H4 (cell line): ENCODE measurements around the gene SEMA3B. TPM values are rescaled to one million over a fixed set of nuclear protein-coding genes. Genes with fewer than 3 reads are reported as not detected.

ENCODE experiments used
- total RNA-seq: library from RNA; depleted of rRNA; stranded (reverse); fragments of >200 nt; shearing (Covaris generic); gene quantifications from 2 replicates; pipeline ENCODE4 v1.2.3, GENCODE V29; 2014; rRNA removed

Gene SEMA3B
- total RNA-seq, 1 experiment from 2014 or later = 5.9 TPM

Other genes with a start within 250 kb of the SEMA3B start
- 35.2 and 81.4 TPM in 2 replicates for gene RBM5, start 180.2 kb upstream of the SEMA3B start, total RNA-seq
- 0.33 and 3.8 TPM in 2 replicates for gene SEMA3F, start 113.8 kb upstream of the SEMA3B start, total RNA-seq
- gene GNAT1, start 77.5 kb upstream of the SEMA3B start, total RNA-seq = not detected in 2 replicates
- gene SLC38A3, start 63.9 kb upstream of the SEMA3B start, total RNA-seq = not detected in 2 replicates
- 127 and 141 TPM in 2 replicates for gene GNAI2, start 32.9 kb upstream of the SEMA3B start, total RNA-seq
- not detected in 2 replicates for gene LSMEM2, start 9.9 kb downstream of the SEMA3B start, total RNA-seq
- gene IFRD2, start 23.3 kb downstream of the SEMA3B start, total RNA-seq = 57.5 and 60.5 TPM in 2 replicates
- 1.3 and 2.8 TPM in 2 replicates for gene HYAL3, start 30.3 kb downstream of the SEMA3B start, total RNA-seq
- 2.4 and 4.6 TPM in 2 replicates for gene NAA80, start 30.3 kb downstream of the SEMA3B start, total RNA-seq
- gene HYAL1, start 34.4 kb downstream of the SEMA3B start, total RNA-seq = not detected in 2 replicates
- gene HYAL2, start 53.6 kb downstream of the SEMA3B start, total RNA-seq = 40.7 and 41.1 TPM in 2 replicates
- gene TUSC2, start 59.1 kb downstream of the SEMA3B start, total RNA-seq = 11.5 and 29.1 TPM in 2 replicates
- gene RASSF1, start 71.7 kb downstream of the SEMA3B start, total RNA-seq = 4.2 and 7.7 TPM in 2 replicates
- gene ZMYND10, start 76.6 kb downstream of the SEMA3B start, total RNA-seq = 0.08 TPM in 1 of 2 replicates, not detected in the other
- 18.2 and 27.8 TPM in 2 replicates for gene NPRL2, start 81.6 kb downstream of the SEMA3B start, total RNA-seq
- 24.2 and 47.5 TPM in 2 replicates for gene CYB561D2, start 81.7 kb downstream of the SEMA3B start, total RNA-seq
- 21.3 and 22.1 TPM in 2 replicates for gene TMEM115, start 90.4 kb downstream of the SEMA3B start, total RNA-seq
- gene CACNA2D2, start 234.5 kb downstream of the SEMA3B start, total RNA-seq = 0.04 TPM in 1 of 2 replicates, not detected in the other